WI38 (cell line): ENCODE measurements around the gene MLLT10.

Experiments used
- H3K4me3 ChIP-seq: 2 replicates; pipeline ENCODE4 v1.5.1; 2011; ENCODE audit warnings: low read depth, mild to moderate bottlenecking, control low read depth, low read length
- TF ChIP-seq, protein P1 (sequence below): IDR thresholded peaks from 2 replicates; pipeline ENCODE4 v1.5.1; 2012; ENCODE audit warnings: low read depth, mild to moderate bottlenecking, control low read depth, low read length

MLLT10 gene

GRCh38 chr10:21533467-21534279 lies at the start of gene MLLT10:
TSS of gene MLLT10 (plus strand) at chr10:21534232. CDS start at chr10:21534645, 413 bp downstream.
- TF ChIP-seq, protein P1, sequence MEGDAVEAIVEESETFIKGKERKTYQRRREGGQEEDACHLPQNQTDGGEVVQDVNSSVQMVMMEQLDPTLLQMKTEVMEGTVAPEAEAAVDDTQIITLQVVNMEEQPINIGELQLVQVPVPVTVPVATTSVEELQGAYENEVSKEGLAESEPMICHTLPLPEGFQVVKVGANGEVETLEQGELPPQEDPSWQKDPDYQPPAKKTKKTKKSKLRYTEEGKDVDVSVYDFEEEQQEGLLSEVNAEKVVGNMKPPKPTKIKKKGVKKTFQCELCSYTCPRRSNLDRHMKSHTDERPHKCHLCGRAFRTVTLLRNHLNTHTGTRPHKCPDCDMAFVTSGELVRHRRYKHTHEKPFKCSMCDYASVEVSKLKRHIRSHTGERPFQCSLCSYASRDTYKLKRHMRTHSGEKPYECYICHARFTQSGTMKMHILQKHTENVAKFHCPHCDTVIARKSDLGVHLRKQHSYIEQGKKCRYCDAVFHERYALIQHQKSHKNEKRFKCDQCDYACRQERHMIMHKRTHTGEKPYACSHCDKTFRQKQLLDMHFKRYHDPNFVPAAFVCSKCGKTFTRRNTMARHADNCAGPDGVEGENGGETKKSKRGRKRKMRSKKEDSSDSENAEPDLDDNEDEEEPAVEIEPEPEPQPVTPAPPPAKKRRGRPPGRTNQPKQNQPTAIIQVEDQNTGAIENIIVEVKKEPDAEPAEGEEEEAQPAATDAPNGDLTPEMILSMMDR = 0 out of 2 replicates have a peak, but pooled peaks have one; percentile 8
- H3K4me3 ChIP-seq = peak within 1 kb of the TSS; percentile 65

- TF ChIP-seq, protein P1 = no peak
- H3K4me3 ChIP-seq = no peak overlapping the region
These were observed 46.4 kb upstream of the MLLT10 start for GRCh38 chr10:21487416-21488180.

- H3K4me3 ChIP-seq = no peak overlapping the region
These were observed 45.6 kb upstream of the MLLT10 start for GRCh38 chr10:21488246-21488956.

DNA sequence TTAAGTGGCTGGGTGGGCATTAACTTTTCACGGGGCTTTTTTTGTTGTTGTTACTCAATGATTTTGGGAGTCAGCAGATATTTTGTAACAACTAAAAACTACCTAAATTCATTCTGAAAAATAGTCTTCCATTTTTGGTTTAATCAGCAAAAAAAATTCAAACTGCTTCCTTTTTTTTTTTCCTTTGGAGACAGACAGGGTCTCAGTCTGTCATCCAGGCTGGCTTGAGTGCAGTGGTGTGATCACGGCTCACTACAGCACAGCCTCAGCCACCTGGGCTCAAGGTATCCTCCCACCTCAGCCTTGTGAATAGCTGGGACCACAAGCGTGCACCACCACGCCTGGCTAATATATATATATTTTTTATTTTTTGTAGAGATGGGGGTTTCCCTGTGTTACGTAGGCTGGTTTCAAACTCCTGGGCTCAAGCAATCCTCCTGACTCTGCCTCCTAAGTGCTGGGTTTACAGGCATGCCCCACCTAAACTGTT lies 45.0 kb upstream of the MLLT10 start:
- H3K4me3 ChIP-seq = no peak overlapping the region
- TF ChIP-seq, protein P1 = no peak

More at GRCh38 chr10:21488246-21488956, 45.6 kb upstream of the MLLT10 start:
- TF ChIP-seq, protein P1 = no peak

DNA sequence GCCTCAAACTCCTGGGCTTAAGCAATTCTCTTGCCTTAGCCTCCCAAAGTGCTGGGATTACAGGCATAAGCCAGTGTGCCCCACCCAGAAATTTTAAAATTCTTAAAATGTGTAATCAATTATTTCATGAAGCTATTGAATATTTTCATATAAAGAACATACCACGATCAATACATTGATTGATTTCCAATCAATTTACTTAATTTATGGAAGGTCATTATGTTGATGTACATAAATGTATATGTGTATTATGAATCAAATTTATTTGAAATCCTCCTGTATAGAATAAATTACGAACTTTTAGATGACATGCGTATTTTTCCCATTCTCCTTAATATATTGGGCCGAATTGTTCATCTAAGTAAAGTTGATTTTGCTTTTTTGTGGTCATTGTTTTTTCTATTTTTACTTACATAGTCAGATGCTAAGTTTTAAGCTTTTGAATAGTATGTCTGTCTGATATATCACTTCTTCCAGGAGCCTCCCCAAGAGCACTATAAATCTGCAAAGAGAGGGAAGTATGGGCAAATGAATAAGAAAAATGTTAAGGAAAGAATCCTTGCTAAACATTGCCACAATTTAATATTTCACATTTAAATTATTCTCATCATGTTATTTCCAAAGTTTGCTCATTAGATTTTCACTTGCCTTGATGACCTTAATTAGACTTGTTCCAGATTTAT lies 43.9 kb upstream of the MLLT10 start:
- TF ChIP-seq, protein P1 = no peak
- H3K4me3 ChIP-seq = no peak overlapping the region

DNA sequence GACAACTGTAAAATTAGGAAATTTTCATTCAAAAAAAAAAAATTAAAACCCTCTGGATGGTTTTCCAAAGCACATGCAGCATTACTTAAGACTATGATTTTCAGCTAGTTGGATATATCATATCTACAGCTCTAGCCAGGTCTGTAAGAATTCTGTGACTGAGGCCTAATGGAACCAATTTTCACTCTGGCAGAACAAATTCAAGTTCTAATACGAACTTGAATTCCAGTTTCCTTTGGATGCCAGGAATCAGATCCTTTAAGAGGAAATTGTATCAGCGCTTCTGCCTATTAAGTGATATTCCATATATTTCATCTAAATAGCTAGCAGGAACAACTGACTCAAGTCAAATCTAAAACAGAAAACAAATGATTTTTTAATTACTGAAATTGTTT lies 43.3 kb upstream of the MLLT10 start:
- no peak overlapping the region for H3K4me3 ChIP-seq
- TF ChIP-seq, protein P1 = no peak
